ENCODE measurements around the gene KIFC1. TPM values are rescaled to one million over a fixed set of nuclear protein-coding genes. Genes with fewer than 3 reads are reported as not detected.

Gene KIFC1
- total and polyA plus RNA-seq, 2 experiments from 2014 or later, result 4.0 to 14.4 TPM

DNA sequence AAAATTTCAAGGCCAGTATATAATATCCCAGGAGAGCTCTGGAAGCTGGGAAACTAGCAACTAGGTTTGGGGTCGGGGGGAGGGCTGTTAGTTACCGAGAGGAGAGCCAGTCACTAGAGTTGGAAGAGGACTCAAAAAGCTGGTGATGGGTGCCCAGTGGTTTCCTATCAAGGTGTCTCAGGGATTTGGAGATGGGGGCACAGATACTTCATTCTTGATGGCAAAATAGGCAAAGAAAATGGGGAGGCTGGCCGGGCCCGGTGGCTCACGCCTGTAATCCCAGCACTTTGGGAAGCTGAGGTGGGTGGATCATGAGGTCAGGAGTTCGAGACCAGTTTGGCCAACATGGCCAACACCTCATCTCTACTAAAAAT lies 20.0 kb downstream of the KIFC1 start:
- H3K9ac ChIP-seq, result peak overlapping the region; percentile 94
- H3K9me2 ChIP-seq (ENCODE audit: insufficient read depth), result no peaks in the 10 kb centered on the region
- TF ChIP-seq EZH2phosphoT487 (IDR thresholded peaks at IDR 0.05; ENCODE audit: insufficient read depth, low read depth), result no peak
- no peak for TF ChIP-seq EZH2 (IDR thresholded peaks at IDR 0.05; ENCODE audit: insufficient read depth, poor library complexity, severe bottlenecking)
- H3K4me3 ChIP-seq, result peak overlapping the region; percentile 94
- H3K4me1 ChIP-seq (ENCODE audit: insufficient read depth), result peaks cover 22% of the 10 kb centered on the region; the same call in 1 of the 2 replicates
- H3K4me2 ChIP-seq (ENCODE audit: unreplicated experiment), result peak overlapping the region; percentile 93
- H3K27ac ChIP-seq, result peak overlapping the region; percentile 76
- in situ Hi-C loops (cut with MboI), result no loop called here
- H3K36me3 ChIP-seq (ENCODE audit: low read depth), result no peaks in the 10 kb centered on the region
- H2AFZ ChIP-seq, result no peak overlapping the region
- no peak for DNase-seq
- H3K27me3 ChIP-seq (replicated peaks; ENCODE audit: insufficient read depth), result no peaks in the 10 kb centered on the region
- H4K20me1 ChIP-seq (ENCODE audit: insufficient read depth), result no peaks in the 10 kb centered on the region
- H3K79me2 ChIP-seq (ENCODE audit: insufficient read depth), result peaks cover 56% of the 10 kb centered on the region
- H3F3A ChIP-seq (ENCODE audit: insufficient read depth), result peaks cover 44% of the 10 kb centered on the region
- no peaks in the 10 kb centered on the region for H3K9me3 ChIP-seq (ENCODE audit: low read depth)
- WGBS, 2 experiments (ENCODE audit: low coverage in 1 of 2, low lambda C conversion rate in 2 of 2, missing lambda C conversion rate in 2 of 2), result 45 to 46% methylated on average over 6 of the region's 6 CpGs

DNA sequence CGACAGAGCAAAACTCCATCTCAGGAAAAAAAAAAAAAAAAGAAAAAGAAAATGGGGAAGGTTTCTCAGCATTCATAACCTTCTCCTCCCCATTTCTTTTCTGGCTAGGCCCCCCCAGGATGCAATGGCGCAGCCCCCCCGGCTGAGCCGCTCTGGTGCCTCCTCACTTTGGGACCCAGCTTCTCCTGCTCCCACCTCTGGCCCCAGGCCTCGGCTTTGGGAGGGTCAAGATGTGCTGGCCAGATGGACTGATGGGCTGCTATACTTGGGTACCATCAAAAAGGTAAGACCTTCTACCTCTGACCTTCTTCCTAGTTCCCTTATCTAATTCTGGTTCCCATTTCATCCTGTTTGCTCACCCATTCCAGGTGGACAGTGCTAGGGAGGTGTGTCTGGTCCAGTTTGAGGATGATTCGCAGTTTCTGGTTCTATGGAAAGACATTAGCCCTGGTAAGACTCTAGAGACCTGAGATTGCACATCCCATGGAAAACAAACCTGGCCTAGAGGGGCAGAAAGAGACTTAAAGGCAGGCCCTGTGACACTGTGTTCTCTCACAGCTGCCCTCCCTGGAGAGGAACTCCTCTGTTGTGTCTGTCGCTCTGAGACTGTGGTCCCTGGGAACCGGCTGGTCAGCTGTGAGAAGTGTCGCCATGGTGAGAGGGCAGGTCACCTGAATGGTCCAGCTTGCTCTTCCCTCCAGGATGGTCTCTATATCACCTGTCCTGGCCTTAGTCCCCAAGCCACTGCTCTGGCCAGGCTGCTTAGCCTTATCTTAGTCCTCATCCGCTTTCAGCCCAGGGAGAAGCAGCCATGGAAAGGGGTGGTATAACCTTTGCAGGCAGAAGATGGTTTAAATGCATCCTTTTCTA lies 20.8 kb downstream of the KIFC1 start:
- Histone ChIP-seq H3K9ac (peak overlapping the region; percentile 94), H3K27ac (no peak overlapping the region; the same call in 1 of the 2 replicates), H3K79me2 (ENCODE audit: insufficient read depth) (peaks cover 61% of the 10 kb centered on the region), H4K20me1 (ENCODE audit: insufficient read depth) (no peaks in the 10 kb centered on the region), H2AFZ (no peak overlapping the region), H3K36me3 (ENCODE audit: low read depth) (no peaks in the 10 kb centered on the region), H3K9me2 (ENCODE audit: insufficient read depth) (no peaks in the 10 kb centered on the region), H3K4me2 (ENCODE audit: unreplicated experiment) (peak overlapping the region; percentile 93), H3K27me3 (replicated peaks; ENCODE audit: insufficient read depth) (no peaks in the 10 kb centered on the region), H3K4me3 (peak overlapping the region; percentile 94), H3K4me1 (ENCODE audit: insufficient read depth) (peaks cover 24% of the 10 kb centered on the region; the same call in 1 of the 2 replicates), H3F3A (ENCODE audit: insufficient read depth) (peaks cover 42% of the 10 kb centered on the region), H3K9me3 (ENCODE audit: low read depth) (no peaks in the 10 kb centered on the region)
- in situ Hi-C loops (cut with MboI), result no loop called here
- 98% methylated on average over 10 of the region's 10 CpGs for WGBS, 2 experiments (ENCODE audit: low coverage in 1 of 2, low lambda C conversion rate in 2 of 2, missing lambda C conversion rate in 2 of 2)
- DNase-seq, result no peak
- TF ChIP-seq EZH2phosphoT487 (IDR thresholded peaks at IDR 0.05; ENCODE audit: insufficient read depth, low read depth), result no peak
- no peak for TF ChIP-seq EZH2 (IDR thresholded peaks at IDR 0.05; ENCODE audit: insufficient read depth, poor library complexity, severe bottlenecking)

DNA sequence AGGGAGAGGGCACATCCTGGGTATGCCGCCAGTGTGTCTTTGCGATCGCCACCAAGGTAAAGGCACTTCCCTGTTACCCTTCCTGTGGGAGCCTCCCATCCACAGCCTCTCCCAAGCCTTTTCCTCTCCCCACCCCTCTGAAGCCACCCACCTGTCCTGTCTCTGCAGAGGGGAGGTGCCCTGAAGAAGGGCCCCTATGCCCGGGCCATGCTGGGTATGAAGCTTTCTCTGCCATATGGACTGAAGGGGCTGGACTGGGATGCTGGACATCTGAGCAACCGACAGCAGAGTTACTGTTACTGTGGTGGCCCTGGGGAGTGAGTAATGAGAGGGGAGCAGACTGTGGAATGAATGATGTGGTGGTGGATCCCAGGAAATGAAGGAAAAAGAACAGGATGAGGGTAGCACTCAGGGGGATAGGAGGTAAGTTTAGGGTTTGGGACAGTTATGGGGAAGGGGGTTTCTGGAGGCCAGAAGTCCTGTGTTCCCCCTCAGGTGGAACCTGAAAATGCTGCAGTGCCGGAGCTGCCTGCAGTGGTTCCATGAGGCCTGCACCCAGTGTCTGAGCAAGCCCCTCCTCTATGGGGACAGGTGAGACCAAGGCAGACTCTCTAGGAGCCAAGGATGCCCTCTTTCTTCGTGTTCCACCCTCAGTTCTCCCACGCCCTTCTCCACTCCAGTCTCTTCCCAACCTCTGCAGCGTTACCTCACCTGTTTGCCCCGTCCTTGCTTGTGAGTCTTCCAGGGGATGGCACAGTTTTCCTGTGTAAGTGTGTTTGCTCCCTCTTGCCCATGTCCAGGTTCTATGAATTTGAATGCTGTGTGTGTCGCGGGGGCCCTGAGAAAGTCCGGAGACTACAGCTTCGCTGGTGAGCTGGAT lies 21.9 kb downstream of the KIFC1 start:
- Histone ChIP-seq H3K9me3 (ENCODE audit: low read depth) (no peaks in the 10 kb centered on the region), H3K4me3 (no peak overlapping the region), H3K9me2 (ENCODE audit: insufficient read depth) (no peaks in the 10 kb centered on the region), H3K79me2 (ENCODE audit: insufficient read depth) (peaks cover 66% of the 10 kb centered on the region), H3K27me3 (replicated peaks; ENCODE audit: insufficient read depth) (no peaks in the 10 kb centered on the region), H3K9ac (no peak overlapping the region), H3K27ac (no peak overlapping the region; the same call in 1 of the 2 replicates), H3F3A (ENCODE audit: insufficient read depth) (peaks cover 37% of the 10 kb centered on the region), H3K36me3 (ENCODE audit: low read depth) (no peaks in the 10 kb centered on the region), H4K20me1 (ENCODE audit: insufficient read depth) (no peaks in the 10 kb centered on the region), H3K4me2 (ENCODE audit: unreplicated experiment) (no peak overlapping the region), H2AFZ (no peak overlapping the region), H3K4me1 (ENCODE audit: insufficient read depth) (peaks cover 25% of the 10 kb centered on the region)
- no peak for DNase-seq
- in situ Hi-C loops (cut with MboI), result no loop called here
- 90% methylated on average over 14 of the region's 14 CpGs for WGBS, 2 experiments (ENCODE audit: low coverage in 1 of 2, low lambda C conversion rate in 2 of 2, missing lambda C conversion rate in 2 of 2)
- no peak for TF ChIP-seq EZH2phosphoT487 (IDR thresholded peaks at IDR 0.05; ENCODE audit: insufficient read depth, low read depth)
- no peak for TF ChIP-seq EZH2 (IDR thresholded peaks at IDR 0.05; ENCODE audit: insufficient read depth, poor library complexity, severe bottlenecking)

DNA sequence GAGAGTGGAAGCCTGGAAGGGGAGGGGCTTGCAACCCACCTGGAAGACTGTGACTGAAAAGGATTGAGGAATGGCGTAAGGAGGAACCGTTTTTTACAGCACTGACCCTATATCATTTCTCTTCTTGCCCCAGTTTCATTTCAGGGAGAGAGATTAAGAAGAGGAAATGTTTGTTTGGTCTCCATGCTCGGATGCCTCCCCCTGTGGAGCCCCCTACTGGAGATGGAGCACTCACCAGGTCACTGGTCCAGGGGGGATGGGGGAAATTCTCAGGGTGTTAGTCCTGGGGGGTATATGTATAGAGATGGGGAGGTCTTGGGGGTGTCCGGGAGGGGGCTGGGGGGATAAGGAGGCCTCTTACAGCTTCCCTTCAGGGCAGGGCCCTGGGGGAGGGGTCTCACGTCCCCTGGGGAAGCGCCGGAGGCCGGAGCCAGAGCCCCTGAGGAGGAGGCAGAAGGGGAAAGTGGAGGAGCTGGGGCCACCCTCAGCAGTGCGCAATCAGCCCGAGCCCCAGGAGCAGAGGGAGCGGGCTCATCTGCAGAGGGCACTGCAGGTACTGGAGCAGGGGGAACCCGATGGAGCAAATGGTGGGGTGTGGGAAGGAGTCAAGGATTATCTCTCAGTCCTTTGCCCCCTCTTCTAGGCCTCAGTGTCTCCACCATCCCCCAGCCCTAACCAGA lies 23.1 kb downstream of the KIFC1 start:
- no peaks in the 10 kb centered on the region for H3K9me3 ChIP-seq (ENCODE audit: low read depth)
- no peaks in the 10 kb centered on the region for H4K20me1 ChIP-seq (ENCODE audit: insufficient read depth)
- no peak overlapping the region for H2AFZ ChIP-seq
- H3K27ac ChIP-seq, result peak overlapping the region; percentile 24; the same call in 1 of the 2 replicates
- H3K4me1 ChIP-seq (ENCODE audit: insufficient read depth), result peaks cover 38% of the 10 kb centered on the region
- H3K27me3 ChIP-seq (replicated peaks; ENCODE audit: insufficient read depth), result no peaks in the 10 kb centered on the region
- WGBS, 2 experiments (ENCODE audit: low coverage in 1 of 2, low lambda C conversion rate in 2 of 2, missing lambda C conversion rate in 2 of 2), result 56 to 58% methylated on average over 11 to 12 of the region's 12 CpGs
- H3K9ac ChIP-seq, result no peak overlapping the region; the same call in 1 of the 2 replicates
- peaks cover 28% of the 10 kb centered on the region for H3F3A ChIP-seq (ENCODE audit: insufficient read depth)
- H3K4me2 ChIP-seq (ENCODE audit: unreplicated experiment), result peak overlapping the region; percentile 11
- in situ Hi-C loops (cut with MboI), result no loop called here
- H3K9me2 ChIP-seq (ENCODE audit: insufficient read depth), result no peaks in the 10 kb centered on the region
- peak; percentile 59 for DNase-seq
- no peak overlapping the region for H3K4me3 ChIP-seq
- H3K36me3 ChIP-seq (ENCODE audit: low read depth), result no peaks in the 10 kb centered on the region
- H3K79me2 ChIP-seq (ENCODE audit: insufficient read depth), result peaks cover 77% of the 10 kb centered on the region
- TF ChIP-seq EZH2 (IDR thresholded peaks at IDR 0.05; ENCODE audit: insufficient read depth, poor library complexity, severe bottlenecking) (no peak), EZH2phosphoT487 (IDR thresholded peaks at IDR 0.05; ENCODE audit: insufficient read depth, low read depth) (no peak)
